PC-9 (cell line): Measurements from ENCODE around the gene GRM7. TPM values are rescaled to one million over a fixed set of nuclear protein-coding genes. Genes with fewer than 3 reads are reported as not detected.

ENCODE experiments used
- BruUV-seq: library from RNA; stranded (reverse); fragments of 400-500 nt; replicated peaks from 2 replicates; lab custom pipeline; 2021; lab: Mats Ljungman, UMichigan
- CTCF ChIA-PET: fragments of 300-600 bp; sonication (Branson Sonifier 250); formaldehyde crosslinking; loops from one replicate; lab custom pipeline; 2022; ENCODE audit warnings: antibody characterized with exemption; lab: Charles Lee
- POLR2A ChIA-PET: fragments of 300-600 bp; sonication (Branson Sonifier 250); formaldehyde crosslinking; loops from one replicate; lab custom pipeline; 2022; ENCODE audit warnings: antibody characterized with exemption; ENCODE audit not compliant: unreplicated experiment; lab: Charles Lee
- DNase-seq, 2 experiments: peaks; one replicate each; pipeline versions ENCODE4 v3.0.0 to v3.0.0-alpha.2; 2015 to 2022; ENCODE audit warnings: mixed read lengths in 1 of 2
- H2AFZ ChIP-seq: fragments of 200-600 bp; sonication (generic); 2 replicates; pipeline ENCODE4 v1.8.1; 2017; ENCODE audit warnings: antibody characterized with exemption
- H3F3A ChIP-seq: fragments of 200-600 bp; sonication (generic); 2 replicates; pipeline ENCODE4 v1.8.1; 2017; ENCODE audit warnings: antibody characterized with exemption, mild to moderate bottlenecking, low read depth; ENCODE audit not compliant: insufficient read depth
- H3K27ac ChIP-seq: fragments of 200-600 bp; sonication (generic); 2 replicates; pipeline ENCODE4 v1.6.1; 2016; ENCODE audit warnings: mixed run types
- H3K27me3 ChIP-seq: fragments of 200-600 bp; sonication (generic); 2 replicates; pipeline ENCODE4 v1.6.1; 2016; ENCODE audit warnings: low read depth, mixed run types; ENCODE audit not compliant: insufficient read depth
- H3K36me3 ChIP-seq: fragments of 200-600 bp; sonication (generic); 2 replicates; pipeline ENCODE4 v1.6.1; 2016; ENCODE audit warnings: low read depth, mixed run types
- H3K4me1 ChIP-seq: fragments of 200-600 bp; sonication (generic); replicated peaks from 2 replicates; pipeline ENCODE4 v1.6.1; 2016; ENCODE audit warnings: mixed run types; ENCODE audit not compliant: insufficient read depth
- H3K4me2 ChIP-seq: fragments of 200-600 bp; sonication (generic); 2 replicates; pipeline ENCODE4 v1.6.1; 2017; ENCODE audit warnings: mixed run types
- H3K4me3 ChIP-seq: fragments of 200-600 bp; sonication (generic); 2 replicates; pipeline ENCODE4 v1.6.1; 2016; ENCODE audit warnings: mixed run types
- H3K79me2 ChIP-seq: fragments of 200-600 bp; sonication (generic); 2 replicates; pipeline ENCODE4 v1.6.1; 2017; ENCODE audit warnings: low read depth, mixed run types
- H3K9me2 ChIP-seq: fragments of 200-600 bp; sonication (generic); 2 replicates; pipeline ENCODE4 v1.8.1; 2017; ENCODE audit warnings: mild to moderate bottlenecking; ENCODE audit not compliant: insufficient read depth
- H3K9me3 ChIP-seq: fragments of 200-600 bp; sonication (generic); 2 replicates; pipeline ENCODE4 v1.8.1; 2016; ENCODE audit warnings: low read depth; ENCODE audit not compliant: insufficient read depth
- H4K20me1 ChIP-seq: fragments of 200-600 bp; sonication (generic); 2 replicates; pipeline ENCODE4 v1.8.1; 2017; ENCODE audit not compliant: insufficient read depth
- EZH2 ChIP-seq: fragments of 200-600 bp; sonication (generic); IDR thresholded peaks from 2 replicates; pipeline ENCODE4 v1.8.0; 2017; ENCODE audit warnings: antibody characterized with exemption, low read depth
- intact Hi-C: fragments of 100-400 bp; cut with micrococcal nuclease; formaldehyde crosslinking; loops from one replicate; pipeline ENCODE4 v1.10.0; 2022; ENCODE audit not compliant: unreplicated experiment
- total RNA-seq: library from RNA; stranded (reverse); gene quantifications from 2 replicates; pipeline ENCODE4 v1.2.3, GENCODE V29; 2021
- TF ChIP-seq, protein P1 (sequence below): fragments of 200-600 bp; sonication (generic); conservative IDR thresholded peaks from 2 replicates; pipeline ENCODE4 v1.6.1; 2017; ENCODE audit warnings: mixed run types, antibody characterized with exemption, mild to moderate bottlenecking, moderate library complexity

GRM7 gene
- total RNA-seq, 1 experiment from 2014 or later: not detected

DNA sequence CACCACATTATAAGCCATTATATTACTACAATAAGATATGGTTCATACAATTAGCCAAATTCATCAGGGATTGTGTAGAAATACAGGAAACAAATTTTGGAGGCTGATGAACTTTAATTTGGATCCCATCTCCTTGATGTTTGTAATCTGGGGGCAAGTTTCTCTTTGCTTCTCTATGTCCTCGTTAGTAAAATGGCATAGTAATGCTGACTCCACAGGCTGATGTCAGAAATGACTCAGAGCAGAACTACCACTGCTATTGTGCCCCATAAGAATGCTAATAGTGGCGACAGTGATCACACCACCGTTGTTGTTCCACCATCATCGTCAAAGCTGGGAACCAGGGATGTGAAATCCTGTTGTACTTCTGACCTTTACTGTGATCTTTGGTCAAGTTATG, 918.4 kb downstream of the GRM7 start:
- intact Hi-C loops: no loop called here
- CTCF ChIA-PET: no interaction called here

GRCh38 chr3:7781395-7781794, 920.5 kb downstream of the GRM7 start:
- Histone ChIP-seq H3K9me3 (no peaks in the 10 kb centered on the region), H4K20me1 (no peaks in the 10 kb centered on the region), H3K4me3 (no peak overlapping the region), H2AFZ (no peak overlapping the region), H3K9me2 (no peaks in the 10 kb centered on the region), H3K36me3 (no peaks in the 10 kb centered on the region), H3K27ac (no peak overlapping the region), H3F3A (no peaks in the 10 kb centered on the region), H3K27me3 (no peaks in the 10 kb centered on the region), H3K4me1 (no peaks in the 10 kb centered on the region), H3K79me2 (no peaks in the 10 kb centered on the region), H3K4me2 (no peak overlapping the region)
- ChIA-PET CTCF (no interaction called here), POLR2A (no interaction called here)
- BruUV-seq: no TSS peak
- TF ChIP-seq, protein P1, sequence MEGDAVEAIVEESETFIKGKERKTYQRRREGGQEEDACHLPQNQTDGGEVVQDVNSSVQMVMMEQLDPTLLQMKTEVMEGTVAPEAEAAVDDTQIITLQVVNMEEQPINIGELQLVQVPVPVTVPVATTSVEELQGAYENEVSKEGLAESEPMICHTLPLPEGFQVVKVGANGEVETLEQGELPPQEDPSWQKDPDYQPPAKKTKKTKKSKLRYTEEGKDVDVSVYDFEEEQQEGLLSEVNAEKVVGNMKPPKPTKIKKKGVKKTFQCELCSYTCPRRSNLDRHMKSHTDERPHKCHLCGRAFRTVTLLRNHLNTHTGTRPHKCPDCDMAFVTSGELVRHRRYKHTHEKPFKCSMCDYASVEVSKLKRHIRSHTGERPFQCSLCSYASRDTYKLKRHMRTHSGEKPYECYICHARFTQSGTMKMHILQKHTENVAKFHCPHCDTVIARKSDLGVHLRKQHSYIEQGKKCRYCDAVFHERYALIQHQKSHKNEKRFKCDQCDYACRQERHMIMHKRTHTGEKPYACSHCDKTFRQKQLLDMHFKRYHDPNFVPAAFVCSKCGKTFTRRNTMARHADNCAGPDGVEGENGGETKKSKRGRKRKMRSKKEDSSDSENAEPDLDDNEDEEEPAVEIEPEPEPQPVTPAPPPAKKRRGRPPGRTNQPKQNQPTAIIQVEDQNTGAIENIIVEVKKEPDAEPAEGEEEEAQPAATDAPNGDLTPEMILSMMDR: no peak
- TF ChIP-seq EZH2: no peak
- intact Hi-C loops: no loop called here
- no peak for DNase-seq

More for the DNA sequence above, 918.4 kb downstream of the GRM7 start:
- no peak overlapping the region for H3K4me2 ChIP-seq
- no peaks in the 10 kb centered on the region for H3F3A ChIP-seq
- no peaks in the 10 kb centered on the region for H3K9me2 ChIP-seq
- no peaks in the 10 kb centered on the region for H3K9me3 ChIP-seq
- H3K4me1 ChIP-seq: no peaks in the 10 kb centered on the region
- H3K27me3 ChIP-seq: no peaks in the 10 kb centered on the region
- H3K79me2 ChIP-seq: no peaks in the 10 kb centered on the region
- H3K27ac ChIP-seq: no peak overlapping the region
- H3K4me3 ChIP-seq: no peak overlapping the region
- no peaks in the 10 kb centered on the region for H3K36me3 ChIP-seq
- no peak for DNase-seq
- BruUV-seq: no TSS peak
- TF ChIP-seq EZH2: no peak
- TF ChIP-seq, protein P1: no peak
- POLR2A ChIA-PET: no interaction called here
- H4K20me1 ChIP-seq: no peaks in the 10 kb centered on the region
- H2AFZ ChIP-seq: no peak overlapping the region

- Histone ChIP-seq H3F3A (no peaks in the 10 kb centered on the region), H3K27ac (no peak overlapping the region), H3K9me3 (no peaks in the 10 kb centered on the region), H2AFZ (no peak overlapping the region), H3K36me3 (no peaks in the 10 kb centered on the region), H3K9me2 (no peaks in the 10 kb centered on the region), H3K79me2 (no peaks in the 10 kb centered on the region), H3K4me3 (no peak overlapping the region), H4K20me1 (no peaks in the 10 kb centered on the region), H3K27me3 (no peaks in the 10 kb centered on the region), H3K4me2 (no peak overlapping the region), H3K4me1 (no peaks in the 10 kb centered on the region)
- ChIA-PET POLR2A (interaction anchor here (0.6 to 0.7 kb wide), 2 partner anchors 270 to 886 kb away, joined by 3 to 5 read pairs; no protein-coding TSS in a partner anchor), CTCF (no interaction called here)
- no TSS peak for BruUV-seq
- DNase-seq: peak in 1 of 2 experiments; percentile 14
- intact Hi-C loops: no loop called here
- TF ChIP-seq EZH2: no peak
- TF ChIP-seq, protein P1: no peak
Observed at GRCh38 chr3:7787871-7788828, 927.2 kb downstream of the GRM7 start.
